Esophagus (tissue), 2 donors: ENCODE results near the gene UBE2N. TPM values are rescaled to one million over a fixed set of nuclear protein-coding genes. Genes with fewer than 3 reads are reported as not detected.

Experiments
- H3K27ac ChIP-seq, 2 donors: one replicate each; pipeline ENCODE4 v1.5.1; 2013; ENCODE audit warnings: low read depth in 2 of 2, mild to moderate bottlenecking in 2 of 2, inconsistent platforms in 1 of 2, low read length in 1 of 2, moderate library complexity in 1 of 2
- H3K27me3 ChIP-seq, 2 donors: one replicate each; pipeline ENCODE4 v1.6.1; 2013; ENCODE audit warnings: low read length in 2 of 2, control low read depth in 1 of 2, mild to moderate bottlenecking in 1 of 2; ENCODE audit not compliant: insufficient read depth in 2 of 2, control insufficient read depth in 1 of 2
- H3K36me3 ChIP-seq, 2 donors: one replicate each; pipeline ENCODE4 v1.6.1; 2013; ENCODE audit warnings: low read length in 1 of 2; ENCODE audit not compliant: control insufficient read depth in 2 of 2, insufficient read depth in 2 of 2
- H3K4me1 ChIP-seq, 2 donors: one replicate each; pipeline ENCODE4 v1.6.1; 2013; ENCODE audit warnings: low read length in 1 of 2; ENCODE audit not compliant: control insufficient read depth in 2 of 2, insufficient read depth in 2 of 2
- H3K4me3 ChIP-seq, 2 donors: one replicate each; pipeline ENCODE4 v1.5.1; 2013; ENCODE audit warnings: low read length in 2 of 2, mild to moderate bottlenecking in 2 of 2, low read depth in 1 of 2, moderate library complexity in 1 of 2
- H3K9me3 ChIP-seq, 2 donors: one replicate each; pipeline ENCODE4 v1.6.1; 2013; ENCODE audit warnings: mild to moderate bottlenecking in 2 of 2, low read depth in 1 of 2, low read length in 1 of 2, moderate library complexity in 1 of 2; ENCODE audit not compliant: control insufficient read depth in 2 of 2, insufficient read depth in 1 of 2
- WGBS, 2 donors: extraction: QIAGEN DNeasy Blood & Tissue Kit; methylation state at CpG; one replicate each; pipeline ENCODE4 v1.1.7; 2013; 5-methylcytosine and 5-hydroxymethylcytosine counted together
- polyA plus RNA-seq, 2 donors: library from polyadenylated mRNA; stranded (reverse); fragments of 200-250 nt; gene quantifications; one replicate each; pipeline ENCODE4 v1.2.3, GENCODE V29; 2013
- donor health status: healthy with polysubstance abuse.
- donor health status: Bipolar disorder and iron deficiency.

The UBE2N gene
- polyA plus RNA-seq, 2 donors, result 45.3 to 66.2 TPM

DNA sequence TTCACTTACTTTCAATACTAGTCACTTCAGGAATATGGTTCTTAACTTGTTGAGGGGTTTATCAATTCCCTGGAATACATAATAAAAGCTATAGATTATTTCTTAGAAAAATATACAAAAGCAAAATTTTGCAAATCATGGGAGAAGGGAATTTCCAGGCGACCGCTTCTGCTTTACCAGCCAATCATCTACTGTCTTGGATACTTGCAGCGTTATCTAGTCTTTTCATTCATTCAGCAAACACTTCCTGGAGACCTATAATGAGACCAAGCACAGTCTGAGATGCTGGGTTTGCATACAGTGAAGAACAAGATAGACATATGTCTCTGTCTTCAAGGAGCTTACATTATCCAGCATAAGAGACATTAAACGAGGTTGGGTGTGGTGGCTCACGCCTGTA is 24.1 kb upstream of the UBE2N start:
- H3K27me3 ChIP-seq, result no peaks in the 10 kb centered on the region
- H3K27ac ChIP-seq, result no peak overlapping the region
- 95 to 96% methylated on average over 5 of the region's 5 CpGs for WGBS, 2 donors
- H3K36me3 ChIP-seq, result no peaks in the 10 kb centered on the region
- no peaks in the 10 kb centered on the region for H3K4me1 ChIP-seq
- no peaks in the 10 kb centered on the region for H3K9me3 ChIP-seq
- H3K4me3 ChIP-seq, result no peak overlapping the region

DNA sequence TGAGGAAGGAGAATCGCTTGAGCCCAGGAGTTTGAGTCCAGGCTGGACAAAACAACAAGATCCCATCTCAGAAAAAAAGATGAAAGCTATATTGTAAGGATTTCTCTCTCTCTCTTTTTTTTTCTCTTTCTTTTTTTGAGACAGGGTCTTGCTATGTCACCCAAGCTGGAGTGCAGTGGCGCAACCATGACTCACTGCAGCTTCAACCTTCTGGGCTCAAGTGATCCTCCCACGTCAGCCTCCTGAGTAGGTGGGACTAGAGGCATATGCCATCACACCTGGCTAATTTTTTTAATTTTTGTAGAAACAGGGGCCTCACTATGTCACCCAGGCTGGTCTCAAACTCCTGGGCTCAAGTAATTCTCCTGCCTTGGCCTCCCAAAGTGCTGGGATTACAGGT is 19.8 kb upstream of the UBE2N start:
- Histone ChIP-seq H3K4me1 (no peaks in the 10 kb centered on the region), H3K27ac (no peak overlapping the region), H3K27me3 (no peaks in the 10 kb centered on the region), H3K36me3 (no peaks in the 10 kb centered on the region), H3K9me3 (no peaks in the 10 kb centered on the region), H3K4me3 (no peak overlapping the region)
- 77 to 92% methylated on average over 3 of the region's 3 CpGs for WGBS, 2 donors

DNA sequence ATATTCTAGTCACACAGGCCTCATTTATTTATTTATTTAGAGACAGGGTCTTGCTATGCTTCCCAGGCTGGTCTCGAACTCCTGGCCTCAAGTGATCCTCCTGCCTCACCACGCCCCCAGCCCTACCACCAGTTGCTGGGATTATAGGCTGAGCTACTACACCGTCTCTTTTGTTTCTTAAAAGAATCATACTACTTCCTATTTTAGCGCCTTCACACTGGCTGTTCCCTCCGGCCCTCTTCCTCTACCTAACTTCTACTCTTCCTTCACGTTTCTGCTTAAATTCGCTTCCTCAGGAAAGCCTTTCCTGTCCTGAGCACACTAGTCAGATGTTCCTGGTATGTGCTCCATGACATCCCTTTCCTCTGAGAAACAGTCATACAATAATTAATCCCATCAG is 19.2 kb upstream of the UBE2N start:
- Histone ChIP-seq H3K4me1 (no peaks in the 10 kb centered on the region), H3K4me3 (no peak overlapping the region), H3K27ac (no peak overlapping the region), H3K9me3 (no peaks in the 10 kb centered on the region), H3K27me3 (no peaks in the 10 kb centered on the region), H3K36me3 (no peaks in the 10 kb centered on the region)
- WGBS, 2 donors, result 75 to 81% methylated on average over 7 of the region's 7 CpGs

DNA sequence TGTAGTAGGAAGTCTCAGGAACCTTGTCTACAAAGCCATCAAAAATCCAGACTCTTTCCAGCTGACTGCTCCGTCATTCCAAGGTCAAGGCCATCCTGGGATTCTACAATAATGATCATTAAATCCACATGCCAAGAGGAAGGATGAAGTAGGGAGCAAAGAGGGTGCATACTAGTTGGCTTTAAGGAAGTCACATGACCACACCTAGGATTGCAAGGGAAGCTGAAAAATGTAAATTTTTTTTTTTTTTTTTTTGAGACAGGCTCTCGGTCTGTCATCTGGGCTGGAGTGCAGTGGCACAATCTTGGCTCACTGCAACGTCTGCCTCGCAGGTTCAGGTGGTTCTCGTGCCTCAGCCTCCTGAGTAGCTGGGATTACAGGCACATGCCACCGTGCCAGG is 18.3 kb upstream of the UBE2N start:
- no peak overlapping the region for H3K27ac ChIP-seq
- H3K36me3 ChIP-seq, result no peaks in the 10 kb centered on the region
- no peaks in the 10 kb centered on the region for H3K9me3 ChIP-seq
- no peaks in the 10 kb centered on the region for H3K27me3 ChIP-seq
- H3K4me3 ChIP-seq, result no peak overlapping the region
- 74 to 77% methylated on average over 6 of the region's 6 CpGs for WGBS, 2 donors
- H3K4me1 ChIP-seq, result no peaks in the 10 kb centered on the region

DNA sequence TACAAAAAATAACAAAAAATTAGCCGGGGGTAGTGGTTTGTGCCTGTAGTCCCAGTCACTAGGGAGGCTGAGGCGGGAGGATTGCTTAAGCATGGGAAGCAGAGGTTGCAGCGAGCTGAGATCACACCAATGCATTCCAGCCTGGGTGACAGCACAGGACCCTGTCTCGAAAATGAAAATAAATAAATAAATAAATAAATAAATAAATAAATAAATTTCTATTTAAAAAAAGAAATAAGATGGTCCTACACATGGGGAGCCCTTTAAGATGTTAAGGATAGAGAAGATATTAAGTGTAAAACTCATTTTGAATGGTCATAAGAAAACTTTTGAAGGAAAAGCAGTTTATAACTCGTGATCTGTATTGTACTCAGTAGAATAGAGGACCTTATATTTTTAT is 17.4 kb upstream of the UBE2N start:
- H3K4me3 ChIP-seq, result no peak overlapping the region
- no peaks in the 10 kb centered on the region for H3K9me3 ChIP-seq
- H3K27me3 ChIP-seq, result no peaks in the 10 kb centered on the region
- no peaks in the 10 kb centered on the region for H3K36me3 ChIP-seq
- 93% methylated on average over 5 of the region's 5 CpGs for WGBS, 2 donors
- no peaks in the 10 kb centered on the region for H3K4me1 ChIP-seq
- H3K27ac ChIP-seq, result no peak overlapping the region

DNA sequence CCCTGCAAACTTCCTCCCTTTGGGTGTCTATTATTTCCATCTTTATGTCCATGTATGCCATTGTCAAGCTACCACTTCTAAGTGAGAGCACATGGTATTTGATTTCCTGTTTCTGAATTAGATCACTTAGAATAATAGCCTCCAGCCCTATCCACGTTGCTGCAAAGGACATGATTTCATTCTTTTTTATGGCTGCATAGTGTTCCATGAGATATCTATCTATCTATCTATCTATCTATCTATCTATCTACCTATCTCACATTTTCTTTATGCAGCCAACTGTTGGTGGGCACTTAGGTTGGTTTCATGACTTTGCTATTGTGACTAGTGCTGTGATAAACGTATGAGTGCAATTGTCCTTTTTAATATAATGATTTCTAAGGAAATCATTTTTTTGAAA is 14.3 kb upstream of the UBE2N start:
- Histone ChIP-seq H3K27me3 (no peaks in the 10 kb centered on the region), H3K36me3 (no peaks in the 10 kb centered on the region), H3K9me3 (no peaks in the 10 kb centered on the region), H3K4me3 (no peak overlapping the region), H3K27ac (no peak overlapping the region), H3K4me1 (no peaks in the 10 kb centered on the region)
- 70 to 81% methylated on average over 2 of the region's 2 CpGs for WGBS, 2 donors

DNA sequence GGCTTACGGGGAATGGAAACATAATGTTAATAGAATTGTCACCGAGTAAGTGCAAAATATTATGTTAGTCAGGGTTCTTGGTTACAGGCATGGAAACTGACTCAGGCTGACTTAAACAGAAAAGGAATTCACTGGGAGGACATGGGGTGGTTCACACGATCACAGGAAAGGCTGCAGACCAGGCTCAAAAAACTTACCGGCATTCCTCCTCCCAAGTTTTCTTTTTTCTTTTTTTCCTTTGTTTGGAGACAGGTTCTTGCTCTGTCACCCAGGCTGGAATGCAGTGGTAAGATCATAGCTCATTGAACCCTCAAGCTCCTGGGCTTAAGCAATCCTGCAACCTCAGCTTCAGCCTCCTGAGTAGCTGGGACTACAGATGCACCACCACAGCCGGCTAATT is 11.9 kb upstream of the UBE2N start:
- H3K27me3 ChIP-seq, result no peaks in the 10 kb centered on the region
- 85 to 89% methylated on average over 5 of the region's 5 CpGs for WGBS, 2 donors

DNA sequence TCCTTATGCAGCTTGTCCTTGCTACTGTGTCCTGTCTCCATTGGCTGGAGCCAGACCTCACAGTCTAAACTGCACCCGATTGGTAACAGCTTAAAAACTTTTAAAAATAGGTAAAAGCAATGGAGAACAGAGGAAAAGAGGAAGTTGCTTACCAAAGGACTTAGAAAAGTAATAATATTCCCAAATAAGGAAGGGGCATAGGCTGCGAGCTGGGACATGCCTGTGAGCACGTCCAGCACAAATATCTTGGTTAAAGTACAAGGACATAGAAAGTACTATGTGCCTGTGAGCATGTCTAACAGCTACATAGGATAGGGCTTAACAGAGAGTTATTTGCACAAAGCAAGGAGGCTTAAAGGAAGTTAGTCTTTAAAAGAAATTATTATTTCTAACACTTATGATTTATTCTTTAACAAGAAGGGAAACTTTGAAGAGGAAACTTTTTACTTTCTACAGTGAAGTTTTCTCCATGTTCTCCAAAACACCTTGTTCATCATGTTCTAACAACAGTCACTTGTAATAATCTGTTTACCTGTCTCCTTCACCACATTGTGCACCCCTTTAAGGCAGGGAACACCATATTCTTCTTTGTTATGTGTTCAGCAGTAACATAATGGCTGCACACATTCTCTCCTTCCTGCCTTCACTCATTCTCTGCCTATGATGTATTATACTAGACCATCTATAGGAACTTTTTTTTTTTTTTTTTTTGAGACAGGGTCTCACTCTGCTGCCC is 9.8 kb upstream of the UBE2N start:
- H3K36me3 ChIP-seq, result no peaks in the 10 kb centered on the region
- H3K27me3 ChIP-seq, result no peaks in the 10 kb centered on the region
- no peak overlapping the region for H3K27ac ChIP-seq
- no peaks in the 10 kb centered on the region for H3K4me1 ChIP-seq
- WGBS, 2 donors, result 52 to 63% methylated on average over 3 of the region's 3 CpGs
- H3K9me3 ChIP-seq, result no peaks in the 10 kb centered on the region
- no peak overlapping the region for H3K4me3 ChIP-seq

More for the DNA sequence above, 11.9 kb upstream of the UBE2N start:
- Histone ChIP-seq H3K36me3 (no peaks in the 10 kb centered on the region), H3K4me1 (no peaks in the 10 kb centered on the region), H3K9me3 (no peaks in the 10 kb centered on the region), H3K4me3 (no peak overlapping the region), H3K27ac (no peak overlapping the region)

DNA sequence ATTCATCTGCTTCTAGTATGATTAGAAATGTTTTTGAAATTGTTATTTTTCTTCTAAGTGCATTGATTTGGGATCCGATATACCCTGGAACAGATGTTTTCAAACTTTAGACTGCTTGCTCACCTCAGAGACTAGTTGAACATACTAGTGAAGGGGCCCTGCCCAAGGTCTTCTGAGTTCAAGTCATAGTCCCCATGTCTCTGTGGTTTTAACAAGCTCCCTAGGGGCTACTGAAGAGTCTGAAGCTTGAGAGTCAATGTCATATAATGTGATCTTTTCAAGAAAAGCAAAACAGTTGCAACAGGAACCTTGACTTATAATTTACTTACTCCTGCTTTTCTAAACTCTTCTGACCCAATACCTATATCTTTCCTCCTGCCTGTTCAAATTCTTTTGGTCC is 7.5 kb upstream of the UBE2N start:
- WGBS, 2 donors, result 81 to 87% methylated on average over 1 of the region's 1 CpG
- no peaks in the 10 kb centered on the region for H3K9me3 ChIP-seq
- no peaks in the 10 kb centered on the region for H3K36me3 ChIP-seq
- H3K4me1 ChIP-seq, result no peaks in the 10 kb centered on the region
- no peak overlapping the region for H3K4me3 ChIP-seq
- no peaks in the 10 kb centered on the region for H3K27me3 ChIP-seq
- no peak overlapping the region for H3K27ac ChIP-seq

DNA sequence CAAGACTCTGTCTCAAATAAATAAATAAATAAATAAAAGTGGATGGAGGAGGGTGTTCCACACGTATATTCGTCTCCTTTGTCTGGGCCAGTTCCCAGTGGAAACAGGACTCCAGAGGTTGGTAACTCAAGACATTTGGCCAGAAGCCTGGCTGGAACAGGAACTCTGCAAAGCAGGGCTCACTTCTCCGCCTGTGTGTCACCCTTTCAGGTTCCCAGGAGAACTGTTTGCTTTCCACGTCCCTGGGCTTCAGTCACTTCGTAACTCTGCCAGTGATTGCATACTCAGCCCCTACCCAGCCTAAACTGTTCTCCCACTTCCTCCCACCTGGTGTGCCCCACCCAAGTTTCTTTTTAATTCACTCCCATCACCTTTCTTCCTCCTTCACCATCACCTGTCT is 7.0 kb upstream of the UBE2N start:
- WGBS, 2 donors, result 47 to 51% methylated on average over 5 of the region's 5 CpGs
- Histone ChIP-seq H3K27ac (no peak overlapping the region), H3K36me3 (no peaks in the 10 kb centered on the region), H3K4me1 (peaks cover 0 to 1% of the 10 kb centered on the region in 2 donors), H3K4me3 (no peak overlapping the region), H3K9me3 (no peaks in the 10 kb centered on the region), H3K27me3 (no peaks in the 10 kb centered on the region)
